CD4-positive, alpha-beta T cell treated with Interleukin-4 for 4 hours (primary cell): ENCODE data around the gene CACHD1.
"Not testable (repeated sequence)": the region's sequence is repeated elsewhere in the genome, so short reads cannot be mapped to it uniquely, and the experiment has no call there.

Source experiments
- DNase-seq: peaks from one replicate; pipeline ENCODE4 v3.0.0-alpha.2; 2020

CACHD1 gene

GRCh38 chr1:64675718-64676345 lies 205.9 kb downstream of the CACHD1 start:
- no peak for DNase-seq

DNA sequence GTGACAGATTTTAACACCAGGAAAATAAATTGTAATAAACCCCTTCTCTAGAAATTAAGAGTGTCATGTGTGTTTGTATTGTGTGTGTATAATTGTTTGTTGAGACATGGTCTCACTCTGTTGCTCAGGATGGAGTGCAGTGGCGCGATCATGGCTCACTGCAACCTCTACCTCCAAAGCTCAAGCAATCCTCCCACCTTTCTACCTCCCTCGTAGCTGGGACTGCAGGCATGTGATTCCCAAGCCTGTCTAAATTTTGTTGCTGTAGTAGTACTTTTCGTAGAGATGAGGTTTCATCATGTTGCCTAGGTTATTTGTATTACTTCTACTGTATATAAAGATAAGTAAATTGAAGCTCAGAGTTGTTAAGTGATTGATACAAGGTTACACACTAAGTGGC lies 206.5 kb downstream of the CACHD1 start:
- DNase-seq, result no peak

- no peak for DNase-seq
Observed at GRCh38 chr1:64677532-64677931, 207.6 kb downstream of the CACHD1 start.

- DNase-seq, result no peak
Observed at GRCh38 chr1:64678366-64678765, 208.4 kb downstream of the CACHD1 start.

DNA sequence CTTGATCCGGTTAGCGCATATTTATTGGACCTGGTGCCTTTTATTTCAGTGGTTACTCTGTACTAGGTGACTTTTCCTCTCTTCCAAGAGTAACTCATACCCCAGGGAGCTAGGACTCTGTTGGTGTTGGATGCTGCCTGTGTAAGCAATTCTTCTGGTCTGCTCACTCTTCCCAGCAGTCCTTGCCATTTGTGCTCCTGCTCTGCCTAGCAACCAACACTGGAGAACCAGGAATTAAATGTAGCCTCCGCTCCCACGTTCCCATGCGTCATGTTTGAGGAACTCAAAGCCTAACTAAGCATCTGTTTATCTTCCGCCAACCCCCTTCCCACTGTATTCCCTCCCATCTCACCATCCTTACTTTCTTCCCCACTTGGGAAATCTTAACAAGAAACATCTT lies 209.2 kb downstream of the CACHD1 start:
- no peak for DNase-seq

GRCh38 chr1:64680599-64680998 lies 210.7 kb downstream of the CACHD1 start:
- DNase-seq, result no peak

DNA sequence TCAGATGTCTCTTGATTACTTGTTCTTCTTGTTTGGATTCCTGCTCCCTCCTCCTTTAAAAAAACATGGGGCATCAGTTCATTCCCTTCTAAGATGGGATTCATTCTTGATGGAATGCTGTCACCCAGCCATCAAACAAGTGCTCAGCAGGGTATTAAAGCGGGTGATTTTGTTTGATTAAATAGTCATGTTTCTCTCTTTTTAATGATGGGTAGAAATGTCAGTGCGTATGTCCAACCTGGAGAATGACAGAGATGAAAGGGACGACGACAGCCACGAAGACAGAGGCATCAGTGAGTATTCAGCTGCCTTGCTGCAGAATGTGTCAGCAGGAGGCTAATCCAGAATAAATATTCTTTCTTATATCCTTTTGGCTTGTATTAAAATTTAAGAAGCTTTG lies 211.1 kb downstream of the CACHD1 start:
- no peak for DNase-seq

DNA sequence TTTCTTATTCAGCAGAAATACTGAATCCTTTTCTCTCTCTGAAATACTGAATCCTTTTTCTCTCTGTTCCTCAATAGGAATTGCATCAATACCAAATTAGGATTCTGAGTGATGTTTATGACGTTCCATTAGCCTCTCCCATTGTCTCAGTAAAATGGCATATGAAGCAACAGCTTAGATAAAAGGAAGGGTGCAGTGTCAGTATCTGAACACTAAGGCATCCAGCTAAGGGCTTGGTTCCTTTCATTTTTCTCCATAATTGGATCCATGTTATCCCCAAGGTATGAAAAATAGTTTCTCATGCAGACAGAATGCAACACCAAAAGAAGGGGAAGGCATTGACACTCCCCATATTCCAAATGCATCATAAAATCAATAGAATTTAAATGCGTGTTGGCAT lies 213.5 kb downstream of the CACHD1 start:
- DNase-seq, result no peak

DNA sequence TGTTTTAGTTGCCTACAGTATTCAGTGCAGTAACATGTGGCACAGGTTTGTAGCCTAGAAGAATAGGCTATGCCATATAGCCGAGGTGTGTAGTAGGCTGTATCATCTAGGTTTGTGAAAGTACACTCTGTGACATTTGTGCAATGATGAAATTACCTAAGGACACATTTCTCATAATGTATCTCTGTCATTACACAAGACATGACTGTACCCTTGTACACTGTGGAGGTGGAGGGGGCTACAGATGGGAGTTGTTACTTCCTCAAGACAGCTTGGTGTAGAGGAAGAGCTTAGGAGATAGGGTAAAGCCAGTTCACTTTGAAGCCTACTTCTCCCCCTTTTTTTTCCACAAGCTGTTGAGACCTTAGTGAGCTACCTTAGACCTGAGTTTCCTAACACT lies 215.3 kb downstream of the CACHD1 start:
- no peak for DNase-seq

DNA sequence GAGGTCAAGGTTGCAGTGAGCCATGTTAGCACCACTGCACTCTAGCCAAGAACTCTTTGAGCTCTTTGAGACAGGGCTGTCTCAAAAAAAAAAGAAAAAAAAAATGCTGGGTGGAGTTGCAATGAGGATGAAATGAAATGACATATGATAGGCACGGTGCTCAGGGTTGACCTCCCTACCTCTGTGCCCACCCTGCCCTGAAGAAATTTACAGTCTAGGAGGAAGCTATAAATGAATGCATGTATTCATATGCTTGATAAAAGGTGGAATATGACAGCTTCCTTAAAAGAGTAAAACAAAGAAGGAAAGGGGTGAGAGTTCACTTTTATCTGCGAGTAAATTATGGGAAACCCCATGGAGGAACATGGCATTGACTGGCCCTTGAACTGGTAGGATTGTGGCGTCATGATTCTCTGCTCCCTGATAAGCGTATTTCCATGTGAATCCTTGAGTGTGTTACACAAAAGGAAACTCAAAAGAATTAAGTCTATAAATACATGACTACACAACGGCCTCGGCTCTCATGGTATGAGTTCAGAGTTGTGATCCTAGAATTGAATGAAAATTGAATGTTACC lies 215.9 kb downstream of the CACHD1 start:
- DNase-seq, result no peak

- peak; percentile 48 for DNase-seq
Observed at GRCh38 chr1:64686828-64687724, 217.1 kb downstream of the CACHD1 start.

GRCh38 chr1:64687725-64688327 lies 217.9 kb downstream of the CACHD1 start:
- no peak for DNase-seq

GRCh38 chr1:64691626-64692025 lies 221.7 kb downstream of the CACHD1 start:
- DNase-seq, result no peak

- no peak for DNase-seq
Observed at GRCh38 chr1:64692911-64693310, 223.0 kb downstream of the CACHD1 start.

- DNase-seq, result no peak
Observed at GRCh38 chr1:64693406-64693805, 223.5 kb downstream of the CACHD1 start.

DNA sequence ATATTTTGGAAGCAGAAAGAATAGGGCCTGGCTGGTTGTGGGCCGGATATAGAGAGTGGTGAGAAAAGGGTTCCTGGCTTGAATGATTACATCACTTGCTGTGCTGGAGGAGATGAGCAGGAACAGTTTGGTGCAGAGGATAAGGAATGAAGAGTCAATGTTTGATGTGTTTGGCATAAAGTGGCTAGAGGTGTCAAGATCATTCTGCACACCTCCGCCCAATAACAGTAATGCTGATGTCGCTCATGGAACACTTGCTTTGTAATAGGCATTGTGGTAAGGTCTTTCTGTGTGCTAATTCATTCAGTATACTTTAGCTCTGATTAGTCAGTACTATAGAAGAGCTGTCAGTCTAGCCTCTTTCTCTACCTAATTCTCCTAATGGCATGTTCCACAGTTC lies 226.9 kb downstream of the CACHD1 start:
- no peak for DNase-seq

GRCh38 chr1:64699327-64699726 lies 229.4 kb downstream of the CACHD1 start:
- DNase-seq, result no peak

GRCh38 chr1:64701071-64701470 lies 231.1 kb downstream of the CACHD1 start:
- DNase-seq, result no peak

DNA sequence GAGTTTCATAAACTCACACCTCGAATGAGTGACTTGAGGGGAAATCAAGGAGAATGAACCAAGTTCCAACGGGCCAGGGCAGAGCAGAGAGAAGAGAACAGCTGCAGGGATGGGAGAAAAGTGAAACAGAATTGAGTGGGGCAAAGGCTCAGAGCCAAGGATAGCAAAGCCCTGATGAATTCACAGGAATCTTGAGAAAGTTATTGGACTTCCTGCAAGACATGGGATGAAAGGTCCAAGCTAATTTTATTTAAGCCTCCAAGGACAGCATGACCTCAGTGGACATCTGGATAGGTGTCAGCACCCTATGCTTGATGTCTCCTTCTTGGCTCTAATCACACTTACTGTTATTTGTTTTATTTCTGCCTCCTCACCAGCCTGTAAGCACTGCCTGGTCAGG lies 232.0 kb downstream of the CACHD1 start:
- no peak for DNase-seq

DNA sequence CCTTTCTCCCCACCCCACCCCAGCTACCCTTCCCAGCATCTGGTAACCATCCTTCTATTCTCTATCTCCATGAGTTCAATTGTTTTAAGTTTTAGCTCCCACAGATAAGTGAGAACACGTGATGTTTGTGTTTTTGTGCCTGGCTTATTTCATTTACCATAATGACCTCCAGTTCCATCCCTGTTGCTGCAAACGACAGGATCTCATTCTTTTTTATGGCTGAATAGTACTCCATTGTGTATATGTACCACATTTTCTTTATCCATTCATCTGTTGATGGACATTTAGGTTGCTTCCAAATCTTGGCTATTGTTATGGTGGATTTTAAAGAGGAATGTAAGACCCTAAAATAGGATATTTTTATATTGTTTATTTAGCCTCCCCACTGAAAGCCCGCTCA lies 232.7 kb downstream of the CACHD1 start:
- DNase-seq, result not testable (repeated sequence)

DNA sequence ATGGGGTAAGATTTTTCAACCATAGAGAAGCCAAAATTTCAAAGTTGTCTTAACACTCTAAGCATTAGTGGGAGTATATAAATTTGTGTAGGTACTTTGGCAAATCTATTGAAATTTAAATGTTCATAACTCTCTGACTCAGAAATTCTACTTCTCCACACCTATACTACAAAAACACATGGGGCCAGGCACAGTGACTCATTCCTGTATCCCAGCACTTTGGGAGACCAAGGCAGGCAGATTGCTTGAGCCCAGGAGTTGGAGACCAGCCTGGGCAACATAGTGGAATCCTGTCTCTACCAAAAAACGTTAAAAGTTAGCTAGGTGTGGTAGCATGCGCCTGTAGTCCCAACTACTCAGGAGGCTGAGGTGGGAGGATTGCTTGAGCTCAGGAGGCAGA lies 233.7 kb downstream of the CACHD1 start:
- no peak for DNase-seq

GRCh38 chr1:64705591-64705990 lies 235.7 kb downstream of the CACHD1 start:
- DNase-seq, result no peak

DNA sequence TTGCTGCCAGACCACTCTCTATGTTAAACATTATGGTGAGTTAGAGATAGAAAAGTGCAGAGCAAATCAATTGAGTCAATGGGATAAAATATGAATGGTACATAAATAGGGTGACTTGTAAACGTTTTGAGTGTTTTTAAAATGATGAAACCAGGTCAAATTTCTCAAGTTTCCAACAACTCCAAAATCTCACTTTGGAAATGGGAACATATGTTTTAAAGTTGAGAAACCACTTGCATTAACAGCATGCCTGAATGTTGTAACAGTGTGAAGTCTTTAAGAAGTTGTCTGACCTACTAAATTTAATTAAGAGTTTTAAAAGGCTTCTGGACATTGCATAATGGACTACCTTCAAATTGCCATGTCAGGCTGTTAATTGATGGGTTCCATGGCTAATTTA lies 241.3 kb downstream of the CACHD1 start:
- DNase-seq, result no peak

- no peak for DNase-seq
Observed at GRCh38 chr1:64712049-64712448, 242.1 kb downstream of the CACHD1 start.
